ENCODE data around the gene INVS. TPM values are rescaled to one million over a fixed set of nuclear protein-coding genes. Genes with fewer than 3 reads are reported as not detected.

Gene INVS
- total and polyA plus RNA-seq, 2 of the 13 experiments (the other 11 are each of a cell fraction or from before 2014, with no cell fraction given): 11.3 to 16.3 TPM

GRCh38 chr9:100098887-100099721, at the start of gene INVS, which contains the start of gene ERP44 (continued):
- no peak for TF ChIP-seq DMTF1 (CRISPR knock-in tag; IDR thresholded peaks at IDR 0.05)
- TF ChIP-seq KMT2A (CRISPR knock-in tag; IDR thresholded peaks at IDR 0.05): peak; percentile 68
- TF ChIP-seq MZF1 (CRISPR knock-in tag; IDR thresholded peaks at IDR 0.05; ENCODE audit: borderline replicate concordance): no peak
- no peak for TF ChIP-seq ZNF772 (CRISPR knock-in tag; IDR thresholded peaks at IDR 0.05)
- TF ChIP-seq CSRNP1 (CRISPR knock-in tag; IDR thresholded peaks at IDR 0.05): no peak
- peak; percentile 83 to 89 for TF ChIP-seq POLR2A (IDR thresholded peaks at IDR 0.05; ENCODE audit: insufficient read depth in 1 of 2, low read depth in 2 of 2, low read length in 2 of 2)
- peak; percentile 91 for TF ChIP-seq GMEB1 (CRISPR knock-in tag; IDR thresholded peaks at IDR 0.05; ENCODE audit: borderline replicate concordance)
- TF ChIP-seq ELK4 (CRISPR knock-in tag; IDR thresholded peaks at IDR 0.05; ENCODE audit: borderline replicate concordance): peak; percentile 49; the same call in 1 of the 2 replicates
- no peak for TF ChIP-seq ZUFSP (CRISPR knock-in tag; IDR thresholded peaks at IDR 0.05; ENCODE audit: borderline replicate concordance)
- no peak; the same call in none of the 2 replicates for TF ChIP-seq IKZF5 (CRISPR knock-in tag; IDR thresholded peaks at IDR 0.05)
- no peak; the same call in 1 of the 2 replicates for TF ChIP-seq SOX5 (CRISPR knock-in tag; IDR thresholded peaks at IDR 0.05; ENCODE audit: borderline replicate concordance)
- TF ChIP-seq MEIS1 (CRISPR knock-in tag; IDR thresholded peaks at IDR 0.05; ENCODE audit: borderline replicate concordance): no peak
- no peak for TF ChIP-seq ZNF24 (IDR thresholded peaks at IDR 0.05)
- no peak for TF ChIP-seq SNAPC2 (CRISPR knock-in tag; IDR thresholded peaks at IDR 0.05)
- peak; percentile 38; the same call in 1 of the 2 replicates for TF ChIP-seq ZFP36L1 (CRISPR knock-in tag; IDR thresholded peaks at IDR 0.05)
- TF ChIP-seq MED13 (CRISPR knock-in tag; IDR thresholded peaks at IDR 0.05): no peak
- TF ChIP-seq ZNF678 (CRISPR knock-in tag; IDR thresholded peaks at IDR 0.05): no peak
- no peak for TF ChIP-seq TEF (CRISPR knock-in tag; IDR thresholded peaks at IDR 0.05)

All from HepG2 (cell line).